OCI-LY3 (cell line): ENCODE results near the gene SERPINB10.

ENCODE experiments used
- H2AFZ ChIP-seq: fragments of 200-600, 300-600 bp; shearing (Covaris generic); 2 replicates; pipeline ENCODE4 v1.6.0; 2014; ENCODE audit warnings: antibody characterized with exemption, low read depth, low read length
- H3K27ac ChIP-seq: fragments of 200-600, 300-600 bp; sonication (generic); 2 replicates; pipeline ENCODE4 v1.5.1; 2014; ENCODE audit warnings: mild to moderate bottlenecking, low read length, moderate library complexity, mixed read lengths
- H3K27me3 ChIP-seq: fragments of 200-600, 300-600 bp; sonication (generic); 2 replicates; pipeline ENCODE4 v1.6.1; 2014; ENCODE audit warnings: low read depth, low read length, mixed read lengths
- H3K36me3 ChIP-seq: fragments of 200-600, 300-600 bp; sonication (generic); replicated peaks from 2 replicates; pipeline ENCODE3; 2014; ENCODE audit warnings: low read depth, low read length, mixed read lengths
- H3K4me1 ChIP-seq: fragments of 300-600, 200-600 bp; sonication (generic); 2 replicates; pipeline ENCODE4 v1.6.1; 2014; ENCODE audit warnings: low read length, mixed read lengths
- H3K4me2 ChIP-seq: fragments of 200-600, 300-600 bp; sonication (generic); 2 replicates; pipeline ENCODE4 v1.6.1; 2014; ENCODE audit warnings: low read length, mixed read lengths
- H3K4me3 ChIP-seq: fragments of 300-600, 200-600 bp; sonication (generic); 2 replicates; pipeline ENCODE4 v1.5.1; 2014; ENCODE audit warnings: antibody characterized with exemption, mild to moderate bottlenecking, low read length, moderate library complexity
- H3K79me2 ChIP-seq: fragments of 300-600, 200-600 bp; shearing (Covaris generic); 2 replicates; pipeline ENCODE4 v1.6.1; 2014; ENCODE audit warnings: mild to moderate bottlenecking, low read length, mixed read lengths
- H3K9ac ChIP-seq: fragments of 300-600, 200-600 bp; shearing (Covaris generic); 2 replicates; pipeline ENCODE4 v1.6.0; 2014; ENCODE audit warnings: mild to moderate bottlenecking, low read length, moderate library complexity
- H3K9me3 ChIP-seq: fragments of 200-600, 300-600 bp; shearing (Covaris generic); 2 replicates; pipeline ENCODE4 v1.6.1; 2014; ENCODE audit warnings: low read length, mixed read lengths; ENCODE audit not compliant: insufficient read depth
- H4K20me1 ChIP-seq: fragments of 200-600, 300-600 bp; sonication (generic); 2 replicates; pipeline ENCODE4 v1.6.1; 2016; ENCODE audit warnings: low read length, mixed read lengths; ENCODE audit not compliant: insufficient read depth
- EZH2phosphoT487 ChIP-seq: fragments of 200-600 bp; shearing (Covaris generic); IDR thresholded peaks from 2 replicates; pipeline ENCODE4 v1.6.1; 2018; ENCODE audit warnings: antibody characterized with exemption, mixed run types, low read depth
- TF ChIP-seq, protein P1 (sequence below): fragments of 200-600, 300-600 bp; sonication (generic); IDR thresholded peaks from 2 replicates; pipeline ENCODE4 v1.5.1; 2014; ENCODE audit warnings: antibody characterized with exemption, low read length, low read depth

SERPINB10 gene

DNA sequence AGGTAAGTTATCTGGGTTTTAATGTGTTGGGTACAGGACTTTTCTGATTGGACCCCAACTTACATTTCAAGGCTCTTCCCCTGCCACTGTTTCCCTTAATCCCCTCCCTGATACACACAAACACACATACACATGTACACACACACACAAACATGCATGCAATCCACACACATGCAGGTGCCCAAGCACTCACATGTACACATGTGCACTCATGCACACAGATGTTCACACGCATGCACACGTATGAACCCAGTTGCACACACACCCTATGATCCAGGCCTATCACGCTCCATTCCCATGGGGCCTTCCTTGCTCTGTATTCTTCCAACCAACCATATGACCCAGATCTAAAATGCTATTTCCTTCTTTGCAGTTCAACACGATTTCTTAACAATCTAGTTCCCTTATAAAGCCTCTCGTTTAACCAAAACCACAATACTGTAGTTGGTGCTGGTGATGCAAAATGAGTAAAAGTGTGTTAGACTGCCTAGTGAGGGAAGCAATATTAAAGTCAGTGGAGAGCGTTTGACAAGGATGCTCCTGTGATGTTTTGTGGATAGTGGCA lies 73.2 kb downstream of the SERPINB10 start:
- no peaks in the 10 kb centered on the region for H3K27me3 ChIP-seq
- no peak for TF ChIP-seq EZH2phosphoT487
- TF ChIP-seq, protein P1, sequence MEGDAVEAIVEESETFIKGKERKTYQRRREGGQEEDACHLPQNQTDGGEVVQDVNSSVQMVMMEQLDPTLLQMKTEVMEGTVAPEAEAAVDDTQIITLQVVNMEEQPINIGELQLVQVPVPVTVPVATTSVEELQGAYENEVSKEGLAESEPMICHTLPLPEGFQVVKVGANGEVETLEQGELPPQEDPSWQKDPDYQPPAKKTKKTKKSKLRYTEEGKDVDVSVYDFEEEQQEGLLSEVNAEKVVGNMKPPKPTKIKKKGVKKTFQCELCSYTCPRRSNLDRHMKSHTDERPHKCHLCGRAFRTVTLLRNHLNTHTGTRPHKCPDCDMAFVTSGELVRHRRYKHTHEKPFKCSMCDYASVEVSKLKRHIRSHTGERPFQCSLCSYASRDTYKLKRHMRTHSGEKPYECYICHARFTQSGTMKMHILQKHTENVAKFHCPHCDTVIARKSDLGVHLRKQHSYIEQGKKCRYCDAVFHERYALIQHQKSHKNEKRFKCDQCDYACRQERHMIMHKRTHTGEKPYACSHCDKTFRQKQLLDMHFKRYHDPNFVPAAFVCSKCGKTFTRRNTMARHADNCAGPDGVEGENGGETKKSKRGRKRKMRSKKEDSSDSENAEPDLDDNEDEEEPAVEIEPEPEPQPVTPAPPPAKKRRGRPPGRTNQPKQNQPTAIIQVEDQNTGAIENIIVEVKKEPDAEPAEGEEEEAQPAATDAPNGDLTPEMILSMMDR, result no peak
- no peaks in the 10 kb centered on the region for H4K20me1 ChIP-seq
- peaks cover 30% of the 10 kb centered on the region for H3K4me1 ChIP-seq
- no peaks in the 10 kb centered on the region for H3K9me3 ChIP-seq
- H3K4me3 ChIP-seq, result no peak overlapping the region
- no peak overlapping the region for H2AFZ ChIP-seq
- H3K4me2 ChIP-seq, result no peak overlapping the region
- no peaks in the 10 kb centered on the region for H3K36me3 ChIP-seq
- no peaks in the 10 kb centered on the region for H3K79me2 ChIP-seq
- H3K9ac ChIP-seq, result no peak overlapping the region
- no peak overlapping the region for H3K27ac ChIP-seq

DNA sequence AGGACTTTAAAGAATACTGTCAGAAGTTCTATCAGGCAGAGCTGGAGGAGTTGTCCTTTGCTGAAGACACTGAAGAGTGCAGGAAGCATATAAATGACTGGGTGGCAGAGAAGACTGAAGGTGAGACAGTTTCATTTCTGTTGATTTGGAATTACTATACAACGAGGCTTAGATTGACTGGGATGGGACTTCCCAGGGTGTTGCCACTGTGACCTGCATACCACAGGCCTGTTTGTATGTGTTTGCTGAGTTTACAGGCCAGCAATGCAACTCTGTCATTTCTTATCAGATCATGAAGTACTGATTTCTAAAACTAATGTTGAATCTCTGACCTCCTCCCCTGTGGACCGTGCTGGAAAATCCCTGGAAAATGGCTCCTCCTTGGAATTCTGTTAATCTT lies 74.0 kb downstream of the SERPINB10 start:
- H3K9me3 ChIP-seq, result no peaks in the 10 kb centered on the region
- H3K27me3 ChIP-seq, result no peaks in the 10 kb centered on the region
- H3K9ac ChIP-seq, result no peak overlapping the region
- H4K20me1 ChIP-seq, result no peaks in the 10 kb centered on the region
- TF ChIP-seq, protein P1, result no peak
- TF ChIP-seq EZH2phosphoT487, result no peak
- H3K4me2 ChIP-seq, result no peak overlapping the region
- no peaks in the 10 kb centered on the region for H3K79me2 ChIP-seq
- H3K36me3 ChIP-seq, result no peaks in the 10 kb centered on the region
- no peak overlapping the region for H3K4me3 ChIP-seq
- no peak overlapping the region for H3K27ac ChIP-seq
- H2AFZ ChIP-seq, result no peak overlapping the region
- peaks cover 23% of the 10 kb centered on the region for H3K4me1 ChIP-seq

DNA sequence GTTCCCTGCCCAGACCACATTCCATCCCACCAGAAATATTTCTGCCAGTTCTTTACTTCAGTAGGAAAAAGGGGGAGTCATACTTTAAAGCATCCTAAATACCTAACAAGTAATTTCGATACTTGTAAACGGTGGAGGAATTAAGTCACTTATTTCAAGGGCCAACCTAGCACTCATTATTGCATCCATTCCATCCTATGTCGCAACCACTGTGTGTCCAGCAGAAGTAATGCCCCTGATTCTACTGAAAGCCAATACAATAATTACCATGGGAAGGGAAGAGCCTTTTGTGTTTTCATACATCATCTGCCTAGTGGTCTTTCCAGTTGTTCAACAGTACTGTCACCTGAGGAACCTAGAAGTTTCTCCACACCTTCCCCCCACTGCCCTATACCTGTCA lies 74.6 kb downstream of the SERPINB10 start:
- TF ChIP-seq EZH2phosphoT487, result no peak
- TF ChIP-seq, protein P1, result no peak
- no peaks in the 10 kb centered on the region for H3K79me2 ChIP-seq
- no peaks in the 10 kb centered on the region for H3K27me3 ChIP-seq
- no peak overlapping the region for H3K4me2 ChIP-seq
- H3K9me3 ChIP-seq, result no peaks in the 10 kb centered on the region
- H3K4me3 ChIP-seq, result no peak overlapping the region
- no peak overlapping the region for H3K9ac ChIP-seq
- no peak overlapping the region for H2AFZ ChIP-seq
- H4K20me1 ChIP-seq, result no peaks in the 10 kb centered on the region
- no peak overlapping the region for H3K27ac ChIP-seq
- peaks cover 16% of the 10 kb centered on the region for H3K4me1 ChIP-seq
- peaks cover 3% of the 10 kb centered on the region for H3K36me3 ChIP-seq
